HG03135 (cell line): Measurements from ENCODE around the gene SH2D7.
A peak's percentile ranks its signal among the peaks of the same experiment; 100 is the strongest.
"Not testable (repeated sequence)": the region's sequence is repeated elsewhere in the genome, so short reads cannot be mapped to it uniquely, and the experiment has no call there.

Experiments used
- ATAC-seq: cut with Tn5 transposase; IDR thresholded peaks from one replicate; pipeline ENCODE4 v1.9.1; 2021; ENCODE audit warnings: mild to moderate bottlenecking, moderate library complexity; ENCODE audit not compliant: unreplicated experiment

The SH2D7 gene

DNA sequence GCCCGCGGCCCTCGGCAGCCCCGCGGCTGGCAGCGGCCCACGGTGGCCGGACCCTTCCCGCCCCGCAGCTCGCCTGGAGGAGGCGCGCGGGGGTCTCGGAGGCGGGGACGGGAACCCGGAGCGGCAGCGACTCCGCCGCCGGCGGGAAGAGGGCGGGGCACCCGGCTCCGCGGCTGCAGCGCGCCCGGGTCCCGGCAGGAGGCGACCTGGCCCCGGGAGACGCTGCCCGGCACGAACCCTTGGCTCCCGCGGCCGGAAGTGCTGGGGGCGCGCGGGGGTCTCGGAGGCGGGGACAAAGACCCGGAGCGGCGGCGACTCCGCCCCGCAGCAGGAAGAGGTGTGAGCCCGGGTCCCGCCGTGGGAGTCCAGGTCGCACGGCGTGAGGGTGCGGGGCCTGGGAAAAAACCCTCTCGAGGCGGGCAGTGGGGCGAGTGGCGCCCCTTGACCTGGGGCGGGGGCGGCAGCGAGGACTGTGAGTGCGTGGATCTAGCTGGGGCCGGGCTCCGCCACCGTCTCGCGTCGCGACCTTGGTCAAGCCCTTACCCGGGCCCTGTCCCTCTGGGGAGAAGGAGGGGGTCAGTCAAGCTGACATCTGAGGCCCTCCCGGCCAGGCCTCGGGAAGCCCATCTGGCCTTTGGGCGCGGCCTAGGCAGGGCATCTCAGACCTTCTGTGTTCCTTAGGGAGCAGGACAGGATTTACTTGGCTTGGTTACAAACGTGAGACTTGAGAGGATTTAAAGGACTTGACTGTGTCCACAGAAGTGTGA lies 39.1 kb downstream of the SH2D7 start, which contains the start of gene CIB2:
CIB2 (minus strand) TSS at position 151 of the 767 bp plus-strand sequence. CDS start 230 bp downstream, outside the sequence.
- ATAC-seq = peak; percentile 88

DNA sequence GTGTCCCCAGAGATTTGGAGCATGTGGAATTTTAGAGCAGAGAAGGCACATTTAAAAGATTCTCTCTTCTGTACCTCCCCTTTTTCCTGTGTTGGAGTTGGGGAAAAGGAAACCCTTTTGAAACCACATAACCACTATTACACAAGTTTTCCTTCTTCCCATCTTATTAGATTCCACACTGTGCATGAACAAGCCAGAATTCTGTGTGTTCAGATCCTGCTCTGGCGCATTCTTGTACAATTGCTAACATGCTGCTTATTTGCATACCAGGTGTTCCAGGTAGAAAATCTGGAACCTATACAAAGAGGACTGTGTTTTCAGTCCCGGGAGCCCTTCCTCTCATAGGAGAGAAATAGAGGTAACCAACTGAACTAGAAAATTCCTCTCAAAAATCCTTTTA lies 41.4 kb downstream of the SH2D7 start:
- no peak for ATAC-seq

DNA sequence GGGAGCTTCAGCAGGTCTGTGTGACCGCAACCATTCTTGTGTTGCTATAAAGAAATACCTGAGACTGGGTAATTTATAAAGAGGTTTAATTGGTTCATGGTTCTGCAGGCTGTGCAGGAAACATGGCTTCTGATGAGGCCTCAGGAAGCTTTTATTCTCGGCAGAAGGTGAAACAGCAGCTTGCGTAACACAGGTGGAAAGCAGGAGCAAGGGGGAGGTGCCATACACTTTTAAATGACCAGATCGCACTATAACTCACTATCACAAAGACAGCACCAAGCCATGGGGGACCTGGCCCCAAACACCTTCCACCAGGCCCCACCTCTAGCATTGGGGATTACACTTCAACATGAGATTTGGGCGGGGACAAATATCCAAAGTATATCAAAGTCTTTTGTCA lies 47.2 kb downstream of the SH2D7 start:
- no peak for ATAC-seq

DNA sequence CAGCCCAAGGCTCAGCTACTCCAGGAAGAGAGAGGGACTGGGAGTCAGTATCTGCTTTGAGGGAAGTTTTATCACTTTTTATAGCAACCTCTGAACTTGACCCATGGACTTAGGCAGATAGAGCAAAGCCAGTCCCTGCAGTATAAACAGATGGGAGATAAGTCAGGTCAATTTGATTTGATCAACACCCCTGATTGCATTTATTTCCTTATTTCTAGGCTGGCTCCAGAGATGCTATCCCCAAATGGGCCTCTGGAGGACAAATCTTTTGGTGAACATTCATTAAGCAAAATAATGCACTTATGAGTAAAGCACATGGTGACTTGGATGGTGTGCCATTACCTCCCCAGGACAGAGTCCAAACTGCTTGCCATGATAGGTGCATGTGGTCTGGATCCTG lies 47.9 kb downstream of the SH2D7 start:
- no peak for ATAC-seq

DNA sequence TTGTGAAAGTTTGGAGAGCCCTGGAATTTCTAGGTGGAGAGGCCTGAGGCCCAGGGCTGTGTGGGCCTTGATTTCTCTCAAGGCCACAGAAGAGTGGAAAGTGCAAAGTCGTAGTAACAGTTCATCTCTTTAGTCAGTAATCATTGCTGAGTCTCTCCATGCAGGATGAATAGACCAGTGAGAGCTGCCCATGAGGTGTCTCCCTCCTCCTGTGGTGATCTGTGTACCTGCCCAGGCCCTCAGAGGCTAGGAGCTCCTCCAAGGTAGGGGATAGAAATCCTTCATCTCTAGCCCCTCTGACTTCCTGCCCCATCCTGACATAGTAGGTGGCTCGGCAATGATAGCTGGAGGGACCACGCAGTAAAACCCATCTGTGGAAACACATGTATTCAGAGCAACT lies 50.0 kb downstream of the SH2D7 start:
- no peak for ATAC-seq

DNA sequence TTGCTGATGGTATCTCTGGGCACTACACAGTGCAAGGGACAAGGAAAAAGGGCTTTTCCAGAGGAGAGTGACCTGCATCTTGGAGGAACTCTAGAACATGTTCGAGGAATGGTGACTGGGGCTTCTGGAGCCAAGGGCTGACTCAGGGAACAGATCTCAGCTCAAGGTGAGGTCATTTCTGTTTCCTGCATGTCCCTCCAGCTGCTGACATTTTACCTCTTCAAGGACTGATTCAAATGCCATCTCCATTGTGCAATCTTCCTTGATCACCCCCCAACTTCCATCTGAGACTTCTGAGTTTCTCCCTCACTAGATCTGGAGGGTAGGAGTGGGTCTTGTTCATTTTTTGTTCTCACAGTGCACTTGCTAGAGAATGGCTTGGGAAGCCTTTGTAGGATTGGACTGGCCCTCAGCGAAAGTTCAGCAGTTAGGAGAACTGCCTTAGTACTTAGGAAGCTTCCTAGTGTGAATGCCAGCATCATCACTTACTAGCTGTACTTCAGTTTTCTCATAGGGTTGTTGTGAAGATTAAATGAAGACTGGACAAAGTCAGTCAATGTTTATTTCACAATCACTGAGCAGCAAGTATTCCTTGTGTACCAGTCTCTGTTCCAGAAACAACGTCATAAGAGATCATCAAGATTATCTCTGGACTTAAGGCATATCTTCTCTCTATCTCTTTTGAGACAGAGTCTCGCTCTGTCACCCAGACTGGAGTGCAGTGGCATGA lies 54.2 kb downstream of the SH2D7 start:
- ATAC-seq = no peak

DNA sequence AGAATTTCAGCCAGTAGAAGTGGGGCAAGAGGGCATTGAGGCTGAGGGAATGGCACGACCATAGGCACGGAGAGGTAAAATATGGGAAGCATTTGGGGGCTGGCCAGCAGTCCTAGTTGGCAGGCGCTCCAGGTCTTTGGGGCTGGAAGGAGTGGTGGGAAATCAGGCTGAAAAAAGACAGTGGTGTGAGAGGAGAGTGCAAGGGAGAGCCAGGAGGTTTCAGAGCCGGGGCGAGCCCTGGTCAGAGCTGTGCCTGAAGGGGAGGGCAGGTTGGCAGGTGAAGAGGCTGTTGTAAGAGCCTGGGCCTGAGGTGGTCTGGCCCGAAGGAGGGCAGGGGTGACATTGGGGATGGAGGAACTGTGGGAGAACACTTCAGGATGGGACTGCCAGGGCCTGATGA lies 55.2 kb downstream of the SH2D7 start:
- ATAC-seq = no peak

DNA sequence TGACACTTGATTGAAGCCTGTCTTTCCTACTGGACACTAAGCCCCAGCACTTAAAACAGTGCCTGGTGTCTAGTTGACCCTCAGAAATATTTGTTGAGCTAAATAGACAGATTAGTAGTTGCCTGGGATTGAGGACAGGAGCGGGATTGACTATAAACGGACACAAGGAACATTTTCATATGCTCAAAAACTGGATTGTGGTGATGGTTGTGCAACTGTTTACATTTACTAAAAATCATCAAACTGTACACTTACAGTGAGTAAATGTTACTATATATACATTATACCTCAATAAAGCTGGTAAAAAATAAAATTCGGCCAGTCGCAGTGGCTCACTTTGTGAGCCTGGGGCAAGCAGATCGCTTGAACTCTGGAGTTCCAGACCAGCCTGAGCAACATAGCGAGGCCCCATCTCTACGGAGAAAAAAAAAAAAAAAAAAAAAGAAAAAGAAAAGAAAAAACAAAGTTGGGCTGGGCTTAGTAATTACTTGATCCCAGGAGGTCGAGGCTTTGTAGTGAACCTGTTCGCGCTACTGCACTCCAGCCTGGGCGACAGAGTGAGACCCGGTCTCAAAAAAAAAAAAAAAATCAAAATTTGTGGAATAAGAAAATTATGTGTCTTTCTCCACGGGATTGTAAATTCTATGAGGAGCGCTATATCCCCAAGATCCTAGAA lies 56.2 kb downstream of the SH2D7 start:
- no peak for ATAC-seq

DNA sequence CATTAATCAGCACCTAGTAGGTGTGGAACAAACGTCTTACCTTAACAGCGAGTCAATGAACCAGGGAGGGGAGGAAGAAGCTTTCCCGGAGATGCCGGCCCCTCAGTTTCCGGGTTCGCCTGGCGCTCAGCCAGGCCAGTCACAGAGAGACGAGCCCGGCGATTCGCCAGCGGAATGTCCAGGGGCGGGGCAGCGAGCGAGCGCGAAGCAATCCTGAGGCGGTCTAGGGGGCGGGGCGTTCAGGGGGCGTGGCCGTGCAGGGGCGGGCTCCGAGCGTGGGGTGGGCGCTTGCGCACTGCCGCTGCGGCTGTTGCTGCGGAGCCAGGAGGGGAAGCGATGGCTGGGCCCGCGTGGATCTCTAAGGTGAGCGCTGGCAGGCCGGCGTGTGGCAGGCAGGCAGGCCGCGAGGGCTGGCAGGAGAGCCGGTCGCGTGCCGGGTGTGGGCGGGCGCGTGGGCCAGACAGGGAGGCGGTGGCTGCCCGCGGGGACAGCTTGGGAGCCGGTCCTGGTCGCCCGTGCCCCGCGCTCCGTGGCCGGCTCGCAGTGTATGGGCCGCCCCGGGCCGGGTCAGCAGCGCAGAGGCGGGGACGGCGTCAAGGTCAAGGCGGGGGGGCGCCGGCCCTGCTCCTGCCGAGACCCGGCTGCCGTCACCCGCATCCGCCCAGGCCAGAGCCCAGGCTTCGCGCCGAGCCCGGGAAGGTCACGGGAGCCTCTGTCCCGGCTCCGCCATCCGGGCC lies 56.9 kb downstream of the SH2D7 start, which contains the start of gene IDH3A:
IDH3A (plus strand) TSS at position 295 of the 737 bp plus-strand sequence; CDS start at position 337, 42 bp downstream.
- ATAC-seq = peak; percentile 79

DNA sequence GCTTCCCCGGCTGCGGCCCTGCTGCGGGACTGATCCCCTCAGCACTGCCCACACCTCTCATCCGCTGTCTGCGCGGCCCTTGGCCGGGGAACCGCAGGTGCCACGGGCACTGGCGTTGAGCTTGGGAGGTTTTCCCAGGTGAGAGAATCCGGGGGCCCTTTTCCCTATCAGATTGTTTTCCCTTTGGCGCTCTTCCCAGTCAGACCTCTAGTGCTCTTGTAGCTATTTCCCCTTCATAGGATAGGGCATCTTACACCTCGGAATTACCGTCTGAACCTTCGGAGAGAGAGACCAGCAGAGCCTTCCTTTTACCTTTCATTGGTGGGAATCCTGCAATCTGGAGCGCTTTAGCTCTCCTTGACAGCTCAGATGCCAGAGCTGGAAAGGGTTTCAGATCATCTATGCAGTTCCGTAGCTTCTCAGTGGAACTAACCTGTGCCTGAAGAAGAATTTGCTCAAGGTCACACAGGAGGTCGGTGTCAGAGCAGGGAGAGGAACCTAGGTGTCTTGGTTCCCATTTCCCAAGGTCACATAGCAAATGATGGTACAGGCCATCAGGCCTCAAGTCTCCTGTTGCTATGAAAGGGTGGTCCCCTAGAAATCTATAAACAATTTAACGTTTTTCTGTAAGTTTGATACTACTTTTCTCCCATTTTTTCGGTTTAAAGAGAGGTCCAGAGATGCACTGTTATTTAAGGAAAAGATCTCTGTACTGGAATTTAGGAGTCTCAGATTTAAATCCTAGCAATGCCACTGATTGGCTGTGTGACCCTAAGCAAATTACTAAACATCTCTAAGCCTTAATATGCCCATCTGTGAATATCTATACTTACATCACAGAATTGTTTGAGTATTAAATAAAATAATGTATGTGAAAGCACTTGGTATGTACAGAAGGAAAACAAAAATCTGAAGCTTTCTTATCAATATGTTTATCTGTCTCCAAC lies 57.7 kb downstream of the SH2D7 start:
- ATAC-seq = no peak

DNA sequence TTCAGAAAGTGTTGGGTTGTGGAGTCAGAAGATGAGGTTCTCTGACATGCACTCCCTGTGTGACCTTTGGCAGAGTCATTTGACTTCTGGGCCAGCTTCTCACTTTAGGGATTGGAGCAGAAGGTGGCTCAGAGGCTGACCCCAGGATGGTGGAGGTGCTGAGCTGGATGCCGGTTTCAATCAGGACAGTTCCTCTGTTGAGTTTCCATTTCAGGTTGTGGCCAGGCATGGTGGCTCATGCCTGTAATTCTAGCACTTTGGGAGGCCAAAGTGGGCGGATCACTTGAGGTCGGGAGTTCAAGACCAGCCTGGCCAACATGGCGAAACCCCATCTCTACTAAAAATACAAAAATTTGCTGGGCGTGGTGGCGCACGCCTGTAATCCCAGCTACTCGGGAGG lies 58.7 kb downstream of the SH2D7 start:
- ATAC-seq = not testable (repeated sequence)
